K562 treated with DMSO at 1 percent for 48 hours (cell line): ENCODE results near the gene CXCR4. TPM values are rescaled to one million over a fixed set of nuclear protein-coding genes. Genes with fewer than 3 reads are reported as not detected.

Experiments
- total RNA-seq: library from RNA; unstranded; fragments of 300-600 nt; gene quantifications from 2 replicates; pipeline ENCODE4 v1.2.3, GENCODE V29; 2022; ENCODE audit warnings: low replicate concordance; ENCODE audit errors: extremely low read depth

The CXCR4 gene
- total RNA-seq, result not detected in 2 replicates

DNA sequence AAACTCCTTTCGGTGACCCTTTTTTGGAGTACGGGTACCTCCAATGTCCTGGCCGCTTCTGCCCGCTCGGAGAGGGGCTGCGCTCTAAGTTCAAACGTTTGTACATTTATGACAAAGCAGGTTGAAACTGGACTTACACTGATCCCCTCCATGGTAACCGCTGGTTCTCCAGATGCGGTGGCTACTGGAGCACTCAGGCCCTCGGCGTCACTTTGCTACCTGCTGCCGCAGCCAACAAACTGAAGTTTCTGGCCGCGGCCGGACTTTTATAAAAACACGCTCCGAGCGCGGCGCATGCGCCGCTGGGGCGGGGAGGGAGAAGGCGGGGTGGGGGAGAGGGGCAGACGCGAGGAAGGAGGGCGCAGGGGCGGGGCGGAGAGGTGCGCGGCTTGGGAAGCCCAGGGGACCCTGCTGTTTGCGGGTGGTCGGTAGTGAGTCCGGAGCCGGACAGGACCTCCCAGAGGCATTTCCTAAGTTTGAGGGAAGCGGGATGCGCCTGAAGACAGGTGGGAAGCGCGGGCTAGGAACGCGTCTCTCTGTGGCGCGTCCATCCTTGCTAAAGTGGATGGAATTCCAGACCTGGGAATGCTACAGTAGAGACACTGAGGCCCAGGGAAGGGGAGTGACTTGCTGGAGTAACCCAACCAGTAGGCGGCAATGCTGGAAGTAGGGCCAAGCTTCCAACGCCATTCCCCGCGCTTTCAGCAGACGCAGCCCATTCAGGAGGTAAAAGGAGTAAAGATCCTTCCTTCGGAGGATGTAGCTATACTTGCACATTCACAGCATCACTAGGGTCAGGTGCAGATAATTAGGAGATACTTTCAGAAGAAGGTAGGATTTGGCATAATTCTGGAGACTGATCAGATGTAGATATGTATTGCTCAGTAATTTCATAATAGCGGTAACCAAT is at the start of gene CXCR4:
CXCR4 (minus strand) TSS at position 241 of the 910 bp plus-strand sequence; CDS start at position 152, 89 bp downstream.

Other genes starting within 250 kb of the CXCR4 start
- not detected in 2 replicates for gene MCM6, start 241.7 kb downstream of the CXCR4 start, total RNA-seq
- gene DARS1, start 132.5 kb downstream of the CXCR4 start, total RNA-seq, result not detected in 2 replicates